HL-60/S4 (cell line): ENCODE results near the gene SVBP.
"Not testable (repeated sequence)": the region's sequence is repeated elsewhere in the genome, so short reads cannot be mapped to it uniquely, and the experiment has no call there.

Experiments used
- in situ Hi-C: fragments of 300-500 bp; cut with MboI; formaldehyde crosslinking; loops from 2 replicates; pipeline ENCODE4 v1.14.3; 2022; ENCODE audit warnings: low sequenced_read_pairs

SVBP gene

DNA sequence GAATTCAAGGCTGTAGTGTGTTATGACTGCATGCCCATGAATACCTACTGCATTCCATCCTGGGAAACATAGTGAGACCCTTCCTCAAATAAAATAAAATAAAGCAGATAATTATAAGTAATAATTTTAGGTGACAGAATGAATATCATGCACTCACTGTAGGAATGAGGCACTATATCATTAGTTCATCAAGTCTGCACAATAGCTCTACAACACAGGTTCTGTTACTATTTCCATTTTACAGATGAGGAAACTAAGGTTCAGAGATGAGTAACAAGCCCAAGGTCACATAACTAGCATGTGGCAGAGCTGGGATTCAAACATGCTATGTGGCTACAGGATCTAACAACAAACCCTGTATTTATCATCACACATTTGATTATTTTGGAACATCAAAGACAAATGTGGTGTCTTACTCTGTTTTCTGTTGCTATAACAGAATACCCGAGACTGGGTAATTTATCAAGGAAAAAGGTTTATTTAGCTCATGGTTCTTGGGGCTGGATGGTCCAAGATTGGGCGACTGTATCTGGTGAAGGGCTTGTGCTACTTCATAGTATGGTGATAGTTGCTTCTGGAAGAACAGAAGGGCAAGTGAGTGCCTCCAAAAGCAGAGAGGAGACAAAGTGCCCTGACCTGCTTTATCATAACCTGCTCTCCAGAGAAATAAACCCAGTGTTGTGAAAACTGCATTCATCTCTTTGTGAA is 24.4 kb upstream of the SVBP start:
- in situ Hi-C loops, result no loop called here

DNA sequence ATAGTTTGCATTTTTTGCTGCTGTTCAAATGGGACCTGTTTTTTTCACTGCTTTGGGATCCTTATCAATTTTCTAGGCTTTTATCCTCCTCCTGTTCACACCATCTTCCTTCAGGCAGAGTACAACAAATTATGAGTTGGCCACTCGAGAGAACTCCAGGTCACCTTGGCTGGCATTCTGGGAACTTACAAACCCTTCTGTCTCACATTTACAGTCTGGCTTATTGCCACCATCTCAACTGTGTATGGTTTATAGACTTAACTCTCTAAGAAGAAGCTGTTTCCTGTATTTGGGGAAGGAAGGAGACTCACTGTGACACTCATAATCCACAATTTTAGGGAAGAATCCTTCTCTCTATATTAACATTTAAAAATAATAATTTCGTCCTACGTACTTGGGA is 23.8 kb upstream of the SVBP start:
- in situ Hi-C loops, result no loop called here

DNA sequence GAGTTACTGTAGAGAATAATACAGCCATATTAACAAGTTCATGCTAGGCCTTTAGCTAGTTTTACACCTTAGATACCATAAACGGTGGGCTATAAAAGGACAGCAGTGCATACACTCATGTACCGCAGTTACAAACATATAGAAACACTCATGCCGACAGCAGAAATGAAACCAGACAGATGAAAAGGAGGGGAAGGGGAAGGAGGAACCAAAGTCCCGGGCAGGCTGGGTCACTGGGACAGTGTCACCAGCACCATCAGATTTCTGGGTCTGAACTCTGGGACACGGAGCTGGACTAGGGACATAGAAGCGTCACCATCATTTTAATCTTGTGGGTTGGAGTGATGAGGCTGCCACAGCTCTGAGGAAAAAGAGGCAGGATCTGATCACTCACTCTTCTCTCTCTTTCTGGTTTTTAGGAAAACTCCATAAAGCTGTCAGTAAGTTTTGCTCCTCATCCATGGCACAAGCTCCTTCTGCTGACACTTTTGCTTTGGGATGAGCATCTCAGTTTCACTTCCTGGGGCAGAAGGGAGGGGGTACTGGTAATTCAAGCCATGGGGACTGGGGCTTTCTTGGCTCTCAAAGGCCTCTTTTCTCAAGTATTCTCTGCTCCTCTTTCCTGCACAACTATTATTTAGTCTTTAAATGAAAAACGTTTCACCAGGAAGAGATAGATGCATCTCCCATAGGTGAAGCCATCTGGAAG is 21.4 kb upstream of the SVBP start:
- in situ Hi-C loops, result no loop called here

DNA sequence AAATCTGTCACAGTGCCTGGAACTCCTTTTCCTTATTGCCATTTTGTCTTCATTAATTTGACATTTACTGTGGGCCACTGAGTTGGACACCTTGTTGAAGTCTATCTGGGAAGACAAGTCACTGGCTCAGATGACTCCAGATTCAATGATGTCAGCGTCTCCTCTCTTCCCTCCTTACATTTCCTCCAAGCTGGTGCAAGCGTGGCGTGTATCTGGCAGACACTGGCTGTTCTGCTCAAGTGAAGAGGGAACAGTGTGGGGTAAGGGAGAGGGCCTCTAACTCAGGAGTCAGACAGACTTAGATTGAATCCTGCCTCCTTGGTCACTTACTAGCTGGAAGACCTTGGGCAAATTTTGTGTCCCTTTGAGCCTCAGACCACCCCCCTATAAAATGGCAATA is 20.5 kb upstream of the SVBP start:
- in situ Hi-C loops, result no loop called here

DNA sequence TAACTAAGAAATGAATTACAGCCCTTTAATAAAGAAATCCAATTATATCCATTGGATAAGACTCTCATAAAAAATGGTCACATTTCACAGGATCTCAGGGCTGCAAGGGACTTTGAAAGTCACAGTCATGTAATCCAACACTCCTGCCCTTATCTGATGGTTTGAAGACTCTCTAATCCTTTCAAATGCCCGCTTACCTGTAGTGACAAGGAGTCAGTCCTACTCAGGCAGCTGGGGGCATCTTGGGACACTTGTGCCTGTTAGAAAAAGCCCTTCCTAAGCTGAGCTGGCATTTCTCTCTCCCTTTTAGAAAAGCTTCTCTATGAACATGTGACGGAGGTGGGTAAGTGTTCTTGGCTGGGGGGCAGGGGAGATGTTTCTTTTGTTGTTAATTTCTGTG is 18.2 kb upstream of the SVBP start:
- in situ Hi-C loops, result no loop called here

DNA sequence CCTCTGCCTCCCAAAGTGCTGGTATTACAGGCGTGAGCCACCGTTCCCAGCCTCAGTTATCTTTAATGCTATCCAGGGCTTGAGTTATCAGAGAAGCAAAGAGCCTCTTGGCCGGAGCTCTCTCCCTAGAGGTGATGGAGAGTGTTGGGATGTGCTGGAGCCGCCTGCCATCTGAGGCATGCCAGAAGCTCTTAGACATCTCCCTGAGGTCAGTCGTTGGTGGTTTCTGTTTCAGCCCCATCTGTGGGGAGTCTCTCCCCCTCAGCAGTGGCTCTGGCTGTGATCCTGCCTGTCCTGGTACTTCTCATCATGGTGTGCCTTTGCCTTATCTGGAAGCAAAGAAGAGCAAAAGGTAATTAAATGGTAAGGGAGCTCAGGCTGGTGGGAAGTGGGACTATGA is 17.6 kb upstream of the SVBP start:
- in situ Hi-C loops, result no loop called here

DNA sequence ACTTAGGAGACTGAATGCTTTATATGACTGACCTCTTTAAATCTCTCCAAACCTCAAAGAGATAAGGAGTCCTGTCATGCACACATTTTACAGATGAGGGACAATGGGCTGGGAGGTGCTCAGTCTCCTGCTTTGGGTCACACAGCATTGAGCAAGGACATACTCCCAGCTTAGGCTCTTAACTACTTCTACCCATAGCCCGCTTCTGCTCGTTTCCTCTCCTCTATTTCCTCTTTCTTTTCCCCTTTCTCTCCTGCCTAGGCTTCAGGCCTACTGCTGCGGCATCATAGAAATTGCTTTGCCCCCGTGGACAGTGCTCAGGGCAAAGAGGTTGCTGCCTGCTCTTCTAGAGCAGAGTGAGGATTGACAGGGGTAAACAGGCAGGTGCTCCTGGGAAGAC is 16.8 kb upstream of the SVBP start:
- in situ Hi-C loops, result no loop called here

DNA sequence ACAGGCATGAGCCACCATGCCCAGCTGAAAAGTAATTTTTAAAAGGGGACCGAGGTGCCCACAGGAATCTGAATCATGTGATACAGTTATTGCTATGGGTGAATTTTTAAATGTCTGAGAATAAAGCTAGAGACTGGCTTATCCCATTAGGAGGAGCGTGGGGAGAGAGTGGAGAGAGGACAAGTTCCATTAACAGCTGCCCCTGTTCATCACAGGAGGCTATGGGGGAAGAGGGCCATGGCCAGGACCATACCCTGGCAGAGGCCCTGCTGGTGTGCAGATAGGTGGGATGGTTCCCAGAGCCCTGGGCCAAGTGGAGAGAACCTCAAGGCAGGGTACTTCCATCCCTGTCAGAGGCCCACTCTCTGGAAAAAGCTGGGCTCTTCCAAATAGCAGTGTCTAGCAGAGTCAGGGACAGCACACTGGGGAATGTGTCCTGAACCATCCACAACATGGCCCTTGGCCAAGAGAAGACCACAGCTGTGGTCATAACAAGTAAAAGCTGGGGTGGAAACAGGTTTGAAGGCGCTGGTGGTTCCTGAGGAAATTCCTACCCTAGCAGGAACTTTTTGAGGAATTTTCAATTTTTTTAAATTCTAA is 15.5 kb upstream of the SVBP start:
- in situ Hi-C loops, result no loop called here

DNA sequence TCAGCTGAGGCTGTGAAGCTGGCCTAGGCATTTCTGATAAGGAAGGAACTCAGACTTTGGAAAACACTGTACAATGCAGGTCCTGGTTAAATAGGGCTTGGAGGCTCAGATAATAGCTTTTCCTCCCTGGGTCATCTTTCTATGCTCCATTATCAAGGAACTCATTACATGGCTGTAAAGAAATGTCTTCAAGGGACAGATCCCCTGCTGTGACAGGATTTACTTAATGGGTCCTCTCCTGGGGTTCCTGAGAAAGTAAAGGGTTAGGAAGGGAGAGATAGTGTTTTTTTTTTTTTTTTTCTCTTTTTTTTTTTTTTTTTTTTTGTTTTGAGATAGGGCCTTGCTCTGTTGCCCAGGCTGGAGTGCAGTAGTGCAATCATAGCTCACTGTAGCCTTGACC is 14.1 kb upstream of the SVBP start:
- in situ Hi-C loops, result no loop called here

DNA sequence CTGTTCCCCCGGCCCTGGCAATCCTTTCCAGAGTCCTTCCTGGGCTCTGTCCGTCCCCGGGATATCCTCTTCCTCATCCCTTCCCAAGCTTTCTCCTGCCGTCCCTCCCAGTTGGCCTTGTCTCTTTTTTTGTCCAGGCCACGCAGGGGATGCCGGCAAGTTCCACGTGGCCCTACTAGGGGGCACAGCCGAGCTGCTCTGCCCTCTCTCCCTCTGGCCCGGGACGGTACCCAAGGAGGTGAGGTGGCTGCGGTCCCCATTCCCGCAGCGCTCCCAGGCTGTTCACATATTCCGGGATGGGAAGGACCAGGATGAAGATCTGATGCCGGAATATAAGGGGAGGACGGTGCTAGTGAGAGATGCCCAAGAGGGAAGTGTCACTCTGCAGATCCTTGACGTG is 13.4 kb upstream of the SVBP start:
- in situ Hi-C loops, result no loop called here

DNA sequence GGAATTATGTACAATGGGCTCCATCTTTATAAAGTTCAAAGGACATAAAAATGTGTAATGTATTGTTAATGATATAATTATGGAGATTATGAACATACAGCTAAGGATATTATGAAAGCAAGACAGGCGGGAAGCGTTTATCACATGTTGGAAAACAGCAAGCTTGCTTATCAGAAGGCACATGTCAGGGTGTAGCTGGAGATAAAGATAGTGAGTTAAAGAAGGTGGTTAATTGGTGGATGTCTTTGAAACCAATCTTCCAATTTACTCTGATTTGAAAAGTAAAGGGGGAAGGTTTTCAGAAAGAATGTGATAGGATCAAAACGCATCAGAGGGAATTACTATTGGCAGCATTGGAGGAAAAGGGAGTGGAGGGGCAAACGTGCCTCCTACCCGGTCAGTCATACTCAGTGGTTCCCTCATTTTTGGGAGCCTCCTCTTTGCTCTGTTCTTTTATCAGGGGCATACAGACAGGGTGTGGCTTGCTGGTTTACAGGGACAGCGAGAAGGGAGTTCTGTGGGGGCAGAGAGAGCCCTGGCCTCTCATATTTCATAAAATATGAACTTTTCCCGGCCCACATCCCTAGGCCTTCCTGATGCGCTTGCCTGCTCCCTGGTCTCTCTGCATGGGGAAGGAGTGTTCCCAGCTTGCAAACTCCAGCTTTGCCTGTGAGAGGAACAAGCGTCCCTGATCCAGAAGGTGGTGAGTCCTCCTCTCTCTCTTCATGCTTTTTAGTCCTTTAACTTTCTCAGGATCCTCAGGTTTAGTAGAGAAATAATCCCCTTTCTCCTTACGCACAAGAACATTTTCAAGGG is 8.0 kb upstream of the SVBP start:
- in situ Hi-C loops, result no loop called here

DNA sequence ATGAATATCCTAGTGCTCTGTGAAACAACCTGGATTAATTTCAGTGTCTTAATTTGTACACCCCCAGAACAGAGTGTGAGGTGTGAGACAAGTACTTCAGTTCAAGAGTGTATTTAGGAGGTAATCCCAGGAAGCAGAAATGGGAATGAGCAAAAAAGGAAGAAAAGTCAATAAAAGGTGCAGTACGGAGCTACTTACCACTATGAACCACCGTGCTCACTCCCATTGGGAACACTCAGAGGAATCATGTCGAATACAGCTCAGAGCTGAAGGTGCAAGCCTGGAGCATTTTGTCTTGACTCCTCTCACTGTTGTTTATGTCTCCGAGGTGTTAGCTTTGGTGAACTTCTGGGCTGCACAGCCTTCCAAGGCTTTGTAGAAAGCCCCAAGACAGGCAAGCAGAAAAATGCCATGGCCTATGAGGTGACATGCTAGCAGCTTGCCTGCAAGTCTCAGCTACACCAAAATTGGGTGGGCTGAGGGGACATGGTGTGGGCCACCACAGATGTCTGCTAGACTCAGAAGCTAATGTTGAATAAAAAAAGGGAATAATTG is 7.4 kb upstream of the SVBP start:
- in situ Hi-C loops, result no loop called here

DNA sequence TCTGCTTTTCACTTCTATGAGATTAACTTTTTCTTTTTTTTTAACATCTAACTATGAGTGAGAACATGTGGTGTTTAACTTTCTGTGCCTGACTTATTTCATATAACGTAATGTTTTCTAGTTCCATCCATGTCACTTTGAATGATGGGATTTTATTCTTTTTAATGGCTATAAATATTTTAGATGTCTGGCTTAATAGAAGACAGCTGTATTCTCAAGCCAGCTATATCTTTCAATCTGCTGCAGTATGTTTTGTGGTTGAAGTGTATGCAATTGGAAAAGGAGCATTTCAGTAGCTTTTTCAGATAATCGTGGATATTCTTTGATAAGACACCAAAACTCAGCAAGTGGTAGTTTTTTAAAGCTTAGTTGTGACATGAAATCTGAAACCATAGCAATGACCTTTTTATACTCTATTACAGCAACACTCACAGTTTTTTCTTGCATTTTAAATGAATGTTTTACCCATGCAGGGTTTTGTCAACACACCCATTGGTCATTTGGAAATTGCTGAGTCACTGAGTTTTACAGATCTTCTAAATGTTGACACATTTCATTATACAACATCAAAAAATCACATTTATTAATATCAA is 5.7 kb upstream of the SVBP start:
- in situ Hi-C loops, result no loop called here

DNA sequence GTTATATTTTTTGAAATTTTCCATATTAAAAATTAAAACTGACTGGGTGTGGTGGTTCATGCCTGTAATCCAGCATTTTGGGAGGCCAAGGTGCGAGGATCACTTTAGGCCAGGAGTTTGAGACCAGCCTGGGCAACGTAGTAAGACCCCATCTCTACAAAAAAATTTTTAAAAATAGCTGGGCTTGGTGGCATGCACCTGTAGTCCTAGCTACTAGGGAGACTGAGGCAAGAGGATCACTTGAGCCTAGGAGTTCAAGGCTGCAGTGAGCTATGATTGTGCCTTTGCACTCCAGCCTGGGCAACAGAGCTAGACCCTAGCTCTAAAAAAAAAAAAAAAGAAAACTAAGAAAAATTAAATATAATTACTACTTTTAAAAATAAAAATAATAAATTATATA is 4.5 kb upstream of the SVBP start:
- in situ Hi-C loops, result no loop called here

DNA sequence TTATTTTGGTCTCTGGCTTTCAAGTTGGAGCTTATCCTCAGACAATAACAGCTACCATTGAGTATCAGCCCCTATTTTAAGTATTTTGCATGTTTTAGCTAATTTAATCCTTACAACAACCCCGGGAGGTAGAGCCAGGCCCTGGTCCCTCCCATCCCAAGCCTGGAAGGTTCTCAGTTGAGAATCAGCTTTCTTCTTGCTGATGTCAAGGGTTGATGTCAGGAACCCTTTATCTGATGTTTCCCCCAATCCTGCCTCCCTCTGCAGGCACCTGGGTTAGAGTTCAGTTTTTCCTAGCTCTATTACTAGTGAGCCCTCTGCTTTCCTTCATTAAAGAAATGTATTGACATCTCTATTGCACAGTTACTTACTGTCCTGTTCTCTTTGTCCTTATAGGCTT is 3.6 kb upstream of the SVBP start:
- in situ Hi-C loops, result no loop called here

DNA sequence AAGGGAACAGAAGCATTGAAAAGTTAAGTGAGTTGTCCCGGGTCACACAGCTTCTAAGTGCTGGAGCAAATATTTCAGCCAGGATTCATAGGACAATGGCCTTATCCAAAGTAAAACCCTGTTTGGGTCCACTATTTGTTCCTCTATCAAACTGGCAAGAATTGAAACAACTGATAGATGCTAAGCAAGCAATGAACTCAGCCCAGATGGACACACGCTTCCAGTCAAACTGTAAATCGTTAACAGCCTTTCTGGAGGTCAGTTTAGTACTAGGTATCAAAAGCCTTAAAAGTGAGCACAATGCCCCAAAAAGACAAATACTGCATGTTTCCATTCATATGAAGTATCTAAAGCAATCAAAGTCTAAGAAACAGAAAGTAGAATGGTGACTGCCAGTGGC is 779 bp upstream of the SVBP start:
- in situ Hi-C loops, result no loop called here

DNA sequence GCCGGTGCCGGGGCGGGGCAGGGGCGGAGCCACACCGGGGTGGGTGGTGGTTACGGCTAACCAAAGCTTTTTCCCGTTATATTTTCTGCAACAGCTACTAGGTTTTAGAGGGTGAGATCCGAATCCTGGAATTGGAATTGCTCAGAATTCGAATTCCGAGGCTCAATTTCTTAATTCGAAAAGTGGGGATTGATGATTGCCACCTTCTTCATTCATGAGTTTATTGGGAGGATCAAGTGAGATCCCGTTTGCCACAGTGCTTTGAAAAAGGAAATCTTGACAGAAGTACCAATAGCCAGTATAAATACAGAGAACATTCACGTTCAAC is 207 bp upstream of the SVBP start:
- in situ Hi-C loops, result no loop called here

DNA sequence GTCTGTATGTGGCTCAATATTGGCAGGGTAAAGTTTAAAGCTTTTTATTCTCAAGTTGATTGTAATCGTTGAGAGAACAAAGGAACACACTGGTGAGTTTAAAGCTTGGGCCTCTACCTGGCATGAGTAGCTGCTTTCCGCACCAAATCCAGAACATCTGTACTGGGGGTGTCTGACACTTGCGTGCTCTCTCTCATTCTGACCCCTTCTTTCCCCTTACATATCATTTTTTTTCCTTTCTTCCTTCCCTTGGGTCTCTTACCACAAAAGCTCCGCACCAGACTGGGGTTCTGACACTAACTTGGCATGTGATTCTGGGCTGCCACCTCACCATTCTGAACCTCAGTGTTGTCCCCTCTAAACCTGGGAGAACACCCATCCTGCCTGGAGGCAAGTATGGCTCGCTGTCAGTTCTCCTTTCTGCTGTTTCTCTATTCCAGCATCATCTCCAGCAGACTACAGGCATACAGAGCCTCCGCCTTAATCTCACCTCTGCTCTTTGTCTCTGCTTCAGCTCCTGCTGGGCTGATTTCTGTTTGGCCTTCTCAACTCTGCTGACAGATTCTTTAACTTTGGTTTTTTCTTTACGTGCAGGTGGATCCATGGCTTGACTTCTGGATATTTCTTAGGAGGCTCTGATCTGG is 1.1 kb downstream of the SVBP start:
- in situ Hi-C loops, result no loop called here

DNA sequence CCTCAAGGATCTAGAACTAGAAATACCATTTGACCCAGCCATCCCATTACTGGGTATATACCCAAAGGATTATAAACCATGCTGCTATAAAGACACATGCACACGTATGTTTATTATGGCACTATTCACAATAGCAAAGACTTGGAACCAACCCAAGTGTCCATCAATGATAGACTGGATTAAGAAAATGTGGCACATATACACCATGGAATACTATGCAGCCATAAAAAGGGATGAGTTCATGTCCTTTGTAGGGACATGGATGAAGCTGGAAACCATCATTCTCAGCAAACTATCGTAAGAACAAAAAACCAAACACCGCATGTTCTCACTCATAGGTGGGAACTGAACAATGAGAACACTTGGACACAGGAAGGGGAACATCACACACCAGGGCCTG is 2.4 kb downstream of the SVBP start:
- in situ Hi-C loops, result not testable (repeated sequence)

DNA sequence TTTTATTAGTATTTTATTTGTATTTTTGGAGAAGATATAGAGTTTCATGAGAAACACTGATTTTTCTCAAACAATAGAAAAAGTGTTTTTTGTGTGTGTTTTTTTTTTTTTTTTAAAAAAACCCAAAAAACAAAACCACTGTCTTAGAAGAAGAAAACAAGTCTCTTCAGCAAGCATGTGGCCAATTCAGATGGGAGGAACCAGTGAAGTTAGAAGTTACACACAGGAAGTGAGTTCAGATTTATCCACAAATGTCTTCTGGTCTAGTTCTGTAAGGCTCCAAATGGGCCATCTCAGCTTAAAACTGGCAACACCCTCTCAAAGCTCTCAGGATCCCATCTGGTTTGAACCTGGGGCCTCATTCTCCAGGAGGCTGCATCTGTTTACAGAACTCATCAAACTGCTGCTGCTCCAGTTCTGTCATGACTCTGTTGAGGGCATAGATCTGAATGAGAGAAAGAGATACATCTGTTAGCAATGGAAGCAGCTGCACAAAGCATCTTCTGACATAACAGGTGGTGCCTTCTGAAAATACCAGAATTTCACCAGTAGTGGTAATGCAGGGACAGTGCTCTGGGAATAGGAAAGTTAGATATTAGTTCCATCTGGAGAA is 10.0 kb downstream of the SVBP start:
- in situ Hi-C loops, result no loop called here
